ENCODE measurements around the gene LSAMP. TPM values are rescaled to one million over a fixed set of nuclear protein-coding genes. Genes with fewer than 3 reads are reported as not detected.

The LSAMP gene
- total and polyA plus RNA-seq, 2 donors (not counting 3 experiments of a cell fraction or from before 2014, with no cell fraction given), result not detected

DNA sequence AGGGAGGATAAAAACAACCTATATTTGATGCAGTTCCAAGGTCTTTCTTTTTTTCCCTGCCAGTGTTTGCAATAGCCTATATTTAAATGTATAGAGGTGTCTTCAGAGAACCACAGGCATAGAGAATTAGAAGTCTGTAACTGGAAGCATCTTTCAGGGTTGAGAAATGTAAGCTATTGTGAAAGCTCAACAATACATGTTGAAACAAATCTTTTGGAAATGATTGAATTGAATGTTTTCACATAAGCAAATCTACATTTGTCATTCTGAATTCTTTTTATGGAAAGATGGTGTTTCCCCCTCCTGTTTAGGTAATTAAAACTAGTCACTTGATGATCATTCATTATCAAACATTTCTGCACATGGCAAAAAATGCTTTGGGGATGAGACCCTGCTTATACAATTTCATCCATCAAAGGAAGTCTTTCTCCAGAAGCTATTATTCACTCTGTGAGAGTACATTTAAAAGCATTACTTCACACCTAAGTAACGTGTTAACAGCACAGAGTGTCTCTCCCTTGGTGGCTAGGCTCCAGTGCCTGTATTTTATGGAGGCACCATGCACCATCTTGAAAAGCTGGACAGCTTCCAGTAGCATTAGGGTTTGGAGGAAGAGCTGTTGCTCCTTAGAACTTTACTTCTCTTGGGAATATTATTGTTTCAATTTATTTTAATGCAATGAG lies 406.2 kb downstream of the LSAMP start:
- Histone ChIP-seq H2AFZ (ENCODE audit: low read depth, low read length) (no peak overlapping the region), H3K36me3 (ENCODE audit: control insufficient read depth in 2 of 2, extremely low read depth in 1 of 2, insufficient read depth in 2 of 2, low read length in 2 of 2) (no peaks in the 10 kb centered on the region), H3K4me1 (ENCODE audit: control insufficient read depth, extremely low read depth, insufficient read depth, low read length) (no peaks in the 10 kb centered on the region), H3K27ac (ENCODE audit: insufficient read depth, low read depth, low read length) (no peak overlapping the region), H3K4me2 (ENCODE audit: insufficient read depth, low read length) (no peak overlapping the region), H4K20me1 (replicated peaks; ENCODE audit: control insufficient read depth, extremely low read depth, insufficient read depth, low read length) (no peaks in the 10 kb centered on the region), H3K27me3 (ENCODE audit: control insufficient read depth in 2 of 2, insufficient read depth in 2 of 2, low read length in 2 of 2) (no peaks in the 10 kb centered on the region), H3K79me2 (ENCODE audit: control insufficient read depth, insufficient read depth, low read length) (no peaks in the 10 kb centered on the region), H3K9me1 (replicated peaks; ENCODE audit: control insufficient read depth, extremely low read depth, insufficient read depth, low read length) (no peaks in the 10 kb centered on the region), H3K9ac (replicated peaks; ENCODE audit: extremely low read depth, insufficient read depth, low read length) (no peak overlapping the region), H3K4me3 (replicated peaks in 1 of 3; ENCODE audit: insufficient read depth in 1 of 3, low read depth in 1 of 3, low read length in 3 of 3) (no peak overlapping the region), H3K9me3 (replicated peaks; ENCODE audit: control insufficient read depth, insufficient read depth, low read length) (no peaks in the 10 kb centered on the region)
- dilution Hi-C loops (cut with MboI; ENCODE audit: extremely low pct_ligation_motif_present, low sequenced_read_pairs), result no loop called here
- BruUV-seq (replicated peaks), result no TSS peak
- ChIA-PET POLR2A (no interaction called here), CTCF (no interaction called here)
- FAIRE-seq (no peak), DNase-seq (ENCODE audit: low read depth, low spot score) (no peak)
- TF ChIP-seq POLR2A (IDR thresholded peaks at IDR 0.05; ENCODE audit: low read depth, low read length) (no peak), MYC (IDR thresholded peaks at IDR 0.05; ENCODE audit: low read depth, low read length) (no peak), POLR2AphosphoS5 (IDR thresholded peaks at IDR 0.05; ENCODE audit: insufficient read depth, low read depth, low read length) (no peak), FOS (IDR thresholded peaks at IDR 0.05; ENCODE audit: borderline replicate concordance, insufficient read depth, low read length) (no peak)
- TF ChIP-seq, protein P1, sequence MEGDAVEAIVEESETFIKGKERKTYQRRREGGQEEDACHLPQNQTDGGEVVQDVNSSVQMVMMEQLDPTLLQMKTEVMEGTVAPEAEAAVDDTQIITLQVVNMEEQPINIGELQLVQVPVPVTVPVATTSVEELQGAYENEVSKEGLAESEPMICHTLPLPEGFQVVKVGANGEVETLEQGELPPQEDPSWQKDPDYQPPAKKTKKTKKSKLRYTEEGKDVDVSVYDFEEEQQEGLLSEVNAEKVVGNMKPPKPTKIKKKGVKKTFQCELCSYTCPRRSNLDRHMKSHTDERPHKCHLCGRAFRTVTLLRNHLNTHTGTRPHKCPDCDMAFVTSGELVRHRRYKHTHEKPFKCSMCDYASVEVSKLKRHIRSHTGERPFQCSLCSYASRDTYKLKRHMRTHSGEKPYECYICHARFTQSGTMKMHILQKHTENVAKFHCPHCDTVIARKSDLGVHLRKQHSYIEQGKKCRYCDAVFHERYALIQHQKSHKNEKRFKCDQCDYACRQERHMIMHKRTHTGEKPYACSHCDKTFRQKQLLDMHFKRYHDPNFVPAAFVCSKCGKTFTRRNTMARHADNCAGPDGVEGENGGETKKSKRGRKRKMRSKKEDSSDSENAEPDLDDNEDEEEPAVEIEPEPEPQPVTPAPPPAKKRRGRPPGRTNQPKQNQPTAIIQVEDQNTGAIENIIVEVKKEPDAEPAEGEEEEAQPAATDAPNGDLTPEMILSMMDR (IDR thresholded peaks at IDR 0.05; ENCODE audit: extremely low read depth in 1 of 2, insufficient read depth in 1 of 2, low read depth in 1 of 2, low read length in 2 of 2), result no peak
- TF ChIP-seq, protein P2, sequence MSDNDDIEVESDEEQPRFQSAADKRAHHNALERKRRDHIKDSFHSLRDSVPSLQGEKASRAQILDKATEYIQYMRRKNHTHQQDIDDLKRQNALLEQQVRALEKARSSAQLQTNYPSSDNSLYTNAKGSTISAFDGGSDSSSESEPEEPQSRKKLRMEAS (IDR thresholded peaks at IDR 0.05; ENCODE audit: insufficient read depth, insufficient read length), result no peak
- intact Hi-C loops (cut with micrococcal nuclease), result no loop called here
